Fibroblast of lung (primary cell): Measurements from ENCODE around the gene DCD. TPM values are rescaled to one million over a fixed set of nuclear protein-coding genes. Genes with fewer than 3 reads are reported as not detected.

ENCODE experiments used
- DNase-seq, 2 donors: peaks; one replicate each; pipeline versions ENCODE4 v3.0.0 to v3.0.0-alpha.2; 2010; ENCODE audit warnings: low read depth in 2 of 2
- H2AFZ ChIP-seq: 2 replicates; pipeline ENCODE4 v1.5.1; 2012; ENCODE audit warnings: low read length, control low read depth, inconsistent platforms
- H3K27ac ChIP-seq: 2 replicates; pipeline ENCODE4 v1.5.1; 2011; ENCODE audit warnings: low read length, control low read depth; ENCODE audit not compliant: insufficient read depth
- H3K27me3 ChIP-seq: 2 replicates; pipeline ENCODE4 v1.5.1; 2011; ENCODE audit warnings: mild to moderate bottlenecking, low read length; ENCODE audit not compliant: control insufficient read depth, insufficient read depth
- H3K36me3 ChIP-seq: 2 replicates; pipeline ENCODE4 v1.5.1; 2011; ENCODE audit warnings: low read length; ENCODE audit not compliant: control insufficient read depth, insufficient read depth
- H3K4me1 ChIP-seq: 2 replicates; pipeline ENCODE4 v1.5.1; 2011; ENCODE audit warnings: low read length; ENCODE audit not compliant: control insufficient read depth, insufficient read depth; ENCODE audit errors: extremely low read depth
- H3K4me2 ChIP-seq: 2 replicates; pipeline ENCODE4 v1.5.1; 2011; ENCODE audit warnings: low read length, control low read depth; ENCODE audit not compliant: insufficient read depth; ENCODE audit errors: extremely low read depth
- H3K4me3 ChIP-seq, 4 experiments: fragments of 200-600 bp in 1 of 4; sonication (generic) in 1 of 4; replicated peaks in 1 of 4; 2 replicates each; pipeline ENCODE4 v1.5.1; 2011 to 2016; ENCODE audit warnings: low read length in 4 of 4, low read depth in 3 of 4, mild to moderate bottlenecking in 3 of 4, control low read depth in 2 of 4, inconsistent platforms in 1 of 4, mixed read lengths in 1 of 4; ENCODE audit not compliant: insufficient read depth in 1 of 4; ENCODE audit errors: control extremely low read depth in 1 of 4
- H3K79me2 ChIP-seq: 2 replicates; pipeline ENCODE4 v1.5.1; 2012; ENCODE audit warnings: mild to moderate bottlenecking, low read length, inconsistent platforms; ENCODE audit not compliant: control insufficient read depth, insufficient read depth
- H3K9ac ChIP-seq: 2 replicates; pipeline ENCODE4 v1.5.1; 2011; ENCODE audit warnings: mild to moderate bottlenecking, low read length, control low read depth; ENCODE audit not compliant: insufficient read depth
- H3K9me3 ChIP-seq: 2 replicates; pipeline ENCODE4 v1.5.1; 2012; ENCODE audit warnings: low read depth, low read length; ENCODE audit not compliant: control insufficient read depth, insufficient read depth
- H4K20me1 ChIP-seq: 2 replicates; pipeline ENCODE4 v1.5.1; 2011; ENCODE audit warnings: low read length; ENCODE audit not compliant: control insufficient read depth, insufficient read depth; ENCODE audit errors: extremely low read depth
- CTCF ChIP-seq, 2 donors: IDR thresholded peaks in 1 of 2; conservative IDR thresholded peaks in 1 of 2; 1 replicate in 1 of 2; 2 replicates in 1 of 2; pipeline ENCODE4 v1.5.1; 2011 to 2012; ENCODE audit warnings: low read length in 2 of 2, control low read depth in 1 of 2, inconsistent platforms in 1 of 2, low read depth in 1 of 2, mild to moderate bottlenecking in 1 of 2
- EZH2 ChIP-seq: IDR thresholded peaks from 2 replicates; pipeline ENCODE4 v1.5.1; 2012; ENCODE audit warnings: low read length, control low read depth, mild to moderate bottlenecking; ENCODE audit errors: missing control alignments
- polyA plus RNA-seq, 2 donors: library from polyadenylated mRNA; depleted of rRNA in 1 of 2; stranded (reverse) in 1 of 2; unstranded in 1 of 2; fragments of >200 nt; gene quantifications; 2 replicates each; pipeline ENCODE4 v1.2.1, GENCODE V29; 2011 to 2012; ENCODE audit warnings: missing spikeins in 1 of 2
- total RNA-seq: library from RNA; depleted of rRNA; stranded (reverse); fragments of >200 nt; gene quantifications from 2 replicates; pipeline ENCODE4 v1.2.1, GENCODE V29; 2014

DCD gene
- total and polyA plus RNA-seq, 2 donors (not counting 1 experiment from before 2014, with no cell fraction given), result not detected

GRCh38 chr12:54598970-54599369 is 49.2 kb downstream of the DCD start:
- no peak overlapping the region for H3K4me3 ChIP-seq
- H4K20me1 ChIP-seq, result no peaks in the 10 kb centered on the region
- no peak overlapping the region for H2AFZ ChIP-seq
- H3K79me2 ChIP-seq, result no peaks in the 10 kb centered on the region
- no peaks in the 10 kb centered on the region for H3K4me1 ChIP-seq
- H3K4me2 ChIP-seq, result no peak overlapping the region
- H3K27ac ChIP-seq, result no peak overlapping the region
- no peak overlapping the region for H3K9ac ChIP-seq
- no peaks in the 10 kb centered on the region for H3K9me3 ChIP-seq
- no peaks in the 10 kb centered on the region for H3K27me3 ChIP-seq
- no peak for DNase-seq
- TF ChIP-seq CTCF (conservative IDR thresholded peaks at IDR 0.05 in 1 of 2, IDR thresholded peaks at IDR 0.05 in 1 of 2; ENCODE audit: low read depth in 1 of 2, low read length in 2 of 2) (no peak), EZH2 (no peak)
- H3K36me3 ChIP-seq, result no peaks in the 10 kb centered on the region

- H3K27ac ChIP-seq, result no peak overlapping the region
- no peaks in the 10 kb centered on the region for H3K36me3 ChIP-seq
- H3K4me3 ChIP-seq, result no peak overlapping the region
- H3K79me2 ChIP-seq, result no peaks in the 10 kb centered on the region
- H2AFZ ChIP-seq, result no peak overlapping the region
- TF ChIP-seq CTCF (conservative IDR thresholded peaks at IDR 0.05 in 1 of 2, IDR thresholded peaks at IDR 0.05 in 1 of 2; ENCODE audit: low read depth in 1 of 2, low read length in 2 of 2) (peak; percentile 80 to 95), EZH2 (no peak)
- H3K9me3 ChIP-seq, result no peaks in the 10 kb centered on the region
- H3K4me1 ChIP-seq, result no peaks in the 10 kb centered on the region
- no peaks in the 10 kb centered on the region for H4K20me1 ChIP-seq
- peak; percentile 41 to 60 for DNase-seq
- H3K4me2 ChIP-seq, result no peak overlapping the region
- no peak overlapping the region for H3K9ac ChIP-seq
- H3K27me3 ChIP-seq, result peaks cover 3% of the 10 kb centered on the region
Measured at GRCh38 chr12:54596526-54596946, 51.6 kb downstream of the DCD start.

- H4K20me1 ChIP-seq, result no peaks in the 10 kb centered on the region
- no peaks in the 10 kb centered on the region for H3K36me3 ChIP-seq
- H3K79me2 ChIP-seq, result no peaks in the 10 kb centered on the region
- peaks cover 7% of the 10 kb centered on the region for H3K27me3 ChIP-seq
- H3K4me1 ChIP-seq, result no peaks in the 10 kb centered on the region
- DNase-seq, result no peak
- H3K27ac ChIP-seq, result no peak overlapping the region
- H2AFZ ChIP-seq, result no peak overlapping the region
- H3K4me3 ChIP-seq, result no peak overlapping the region
- TF ChIP-seq CTCF (conservative IDR thresholded peaks at IDR 0.05 in 1 of 2, IDR thresholded peaks at IDR 0.05 in 1 of 2; ENCODE audit: low read depth in 1 of 2, low read length in 2 of 2) (no peak), EZH2 (no peak)
- no peaks in the 10 kb centered on the region for H3K9me3 ChIP-seq
- H3K9ac ChIP-seq, result no peak overlapping the region
- no peak overlapping the region for H3K4me2 ChIP-seq
Measured at GRCh38 chr12:54595471-54595870, 52.7 kb downstream of the DCD start.

Other genes with a start within 250 kb of the DCD start
- 133 and 232 TPM in 2 replicates for gene ITGA5, start 229.1 kb downstream of the DCD start, total RNA-seq
- gene ITGA5, start 229.1 kb downstream of the DCD start, polyA plus RNA-seq, result 162 and 199 TPM in 2 replicates
- not detected in 2 replicates for gene GTSF1, start 174.8 kb downstream of the DCD start, total RNA-seq
- not detected in 2 replicates for gene GTSF1, start 174.8 kb downstream of the DCD start, polyA plus RNA-seq
- gene NCKAP1L, start 150.6 kb downstream of the DCD start, total RNA-seq, result under 0.01 TPM in 2 replicates
- gene NCKAP1L, start 150.6 kb downstream of the DCD start, polyA plus RNA-seq, result 0.01 and 0.02 TPM in 2 replicates
- not detected in 2 replicates for gene PDE1B, start 98.8 kb downstream of the DCD start, total RNA-seq
- not detected in 2 replicates for gene PDE1B, start 98.8 kb downstream of the DCD start, polyA plus RNA-seq
- not detected in 2 replicates for gene PPP1R1A, start 59.7 kb downstream of the DCD start, total RNA-seq
- gene PPP1R1A, start 59.7 kb downstream of the DCD start, polyA plus RNA-seq, result not detected in 2 replicates
- gene LACRT, start 13.5 kb downstream of the DCD start, total RNA-seq, result not detected in 2 replicates
- not detected in 2 replicates for gene LACRT, start 13.5 kb downstream of the DCD start, polyA plus RNA-seq
- not detected in 2 replicates for gene MUCL1, start 206.2 kb upstream of the DCD start, total RNA-seq
- not detected in 2 replicates for gene MUCL1, start 206.2 kb upstream of the DCD start, polyA plus RNA-seq